Astrocyte of the spinal cord (primary cell): ENCODE measurements around the gene CCDC39.

Experiments used
- DNase-seq: peaks from one replicate; pipeline ENCODE4 v3.0.0; 2011; ENCODE audit warnings: low read depth, low spot score
- H3K4me3 ChIP-seq: 2 replicates; pipeline ENCODE4 v1.5.1; 2011; ENCODE audit warnings: low read depth, mild to moderate bottlenecking, low read length, moderate library complexity
- CTCF ChIP-seq: IDR thresholded peaks from 2 replicates; pipeline ENCODE4 v1.5.1; 2012; ENCODE audit warnings: low read depth, mild to moderate bottlenecking, low read length, inconsistent platforms
- in situ Hi-C: cut with HindIII; loops from 2 replicates; pipeline ENCODE4 v1.10.0; 2017; ENCODE audit warnings: low sequenced_read_pairs

Gene CCDC39

GRCh38 chr3:180570238-180570637 lies 109.1 kb downstream of the CCDC39 start:
- H3K4me3 ChIP-seq = no peak overlapping the region
- no peak for TF ChIP-seq CTCF
- in situ Hi-C loops = no loop called here

GRCh38 chr3:180564676-180565075 lies 114.6 kb downstream of the CCDC39 start:
- DNase-seq = no peak
- in situ Hi-C loops = no loop called here
- H3K4me3 ChIP-seq = no peak overlapping the region
- no peak for TF ChIP-seq CTCF

More at GRCh38 chr3:180570238-180570637, 109.1 kb downstream of the CCDC39 start:
- no peak for DNase-seq
